ENCODE results near the gene ADGRA3. TPM values are rescaled to one million over a fixed set of nuclear protein-coding genes. Genes with fewer than 3 reads are reported as not detected.

ADGRA3 gene
- total RNA-seq, 6 experiments from 2014 or later: 25.0 to 146 (median 60.2) TPM

DNA sequence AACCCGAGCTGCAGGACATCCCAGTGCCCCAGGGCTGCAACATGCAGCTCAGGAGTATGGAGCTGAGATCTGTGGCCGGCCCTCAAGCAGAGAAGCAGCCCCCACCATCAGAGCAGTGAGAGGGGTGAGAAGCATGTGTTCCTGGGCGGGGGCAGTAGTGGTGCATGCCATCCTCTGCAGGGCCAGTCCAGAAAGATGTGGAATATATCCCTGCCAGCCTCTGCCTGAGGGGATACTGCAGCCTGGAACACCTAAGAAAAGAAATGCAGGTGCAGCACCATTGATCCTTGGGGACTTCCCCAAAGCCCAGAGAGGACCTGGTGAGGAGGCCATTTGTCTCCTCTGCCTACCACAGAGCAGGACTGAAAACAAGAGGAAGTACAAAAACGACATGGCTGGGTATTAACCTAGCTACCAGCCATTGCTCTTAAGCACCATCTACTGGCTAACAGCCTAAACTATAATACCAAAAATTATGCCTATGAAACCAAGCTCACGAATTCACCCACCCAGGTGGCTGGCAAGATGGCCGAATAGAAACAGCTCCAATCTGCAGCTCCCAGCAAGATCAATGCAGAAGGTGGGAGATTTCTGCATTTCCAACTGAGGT, 158.8 kb downstream of the ADGRA3 start:
- H3K4me1 ChIP-seq: no peaks in the 10 kb centered on the region
- WGBS (ENCODE audit: insufficient coverage, low coverage, low lambda C conversion rate, missing lambda C conversion rate): 50% methylated on average over 2 of the region's 6 CpGs
- H3K27ac ChIP-seq: no peak overlapping the region
- ATAC-seq (peak; percentile 44 to 77 (median 47)), DNase-seq (no peak)
- peak in 2 of 4 donors; percentile 26 for TF ChIP-seq CTCF (IDR thresholded peaks at IDR 0.05)
- TF ChIP-seq POLR2A (IDR thresholded peaks at IDR 0.05): no peak
- H3K9me3 ChIP-seq: no peaks in the 10 kb centered on the region
- intact Hi-C loops (cut with DNase I): no loop called here
- no peaks in the 10 kb centered on the region for H3K27me3 ChIP-seq
- no peak overlapping the region for H3K4me3 ChIP-seq
- no peaks in the 10 kb centered on the region for H3K36me3 ChIP-seq

GRCh38 chr4:22348410-22348809, 167.5 kb downstream of the ADGRA3 start:
- H3K36me3 ChIP-seq: no peaks in the 10 kb centered on the region
- ATAC-seq: no peak
- no peaks in the 10 kb centered on the region for H3K4me1 ChIP-seq
- DNase-seq: no peak
- 43% methylated on average over 3 of the region's 3 CpGs for WGBS (ENCODE audit: insufficient coverage, low coverage, low lambda C conversion rate, missing lambda C conversion rate)
- intact Hi-C loops (cut with DNase I): no loop called here
- H3K27me3 ChIP-seq: no peaks in the 10 kb centered on the region
- H3K4me3 ChIP-seq: no peak overlapping the region
- TF ChIP-seq POLR2A (IDR thresholded peaks at IDR 0.05) (no peak), CTCF (IDR thresholded peaks at IDR 0.05) (no peak)
- no peaks in the 10 kb centered on the region for H3K9me3 ChIP-seq
- no peak overlapping the region for H3K27ac ChIP-seq

DNA sequence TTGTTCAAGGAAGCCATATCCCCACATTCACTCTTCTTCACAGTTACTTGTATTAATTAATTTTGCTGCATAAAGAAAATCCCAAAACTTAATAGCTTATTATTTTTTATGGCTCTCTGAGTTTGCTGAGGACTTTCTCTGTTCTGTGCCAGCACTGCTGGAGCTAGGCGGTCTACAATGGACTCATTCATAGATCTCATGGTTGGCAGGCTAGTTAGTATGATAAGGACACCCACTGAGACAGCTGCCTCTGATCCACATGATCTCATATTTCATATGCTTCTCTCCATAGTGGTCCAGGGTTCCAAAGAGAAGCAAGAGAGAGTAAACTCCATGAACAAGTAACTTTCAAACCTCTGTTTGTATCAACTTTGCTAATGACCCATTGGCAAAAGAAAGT, 170.2 kb downstream of the ADGRA3 start:
- intact Hi-C loops (cut with DNase I): no loop called here
- H3K27ac ChIP-seq: no peak overlapping the region
- no peak for TF ChIP-seq POLR2A (IDR thresholded peaks at IDR 0.05)
- no peak for TF ChIP-seq CTCF (IDR thresholded peaks at IDR 0.05)
- no peak for DNase-seq
- ATAC-seq: no peak
- no peaks in the 10 kb centered on the region for H3K9me3 ChIP-seq
- H3K36me3 ChIP-seq: no peaks in the 10 kb centered on the region
- H3K4me3 ChIP-seq: no peak overlapping the region
- 100% methylated on average over 1 of the region's 1 CpG for WGBS (ENCODE audit: insufficient coverage, low coverage, low lambda C conversion rate, missing lambda C conversion rate)
- no peaks in the 10 kb centered on the region for H3K27me3 ChIP-seq
- H3K4me1 ChIP-seq: no peaks in the 10 kb centered on the region

GRCh38 chr4:22345055-22345454, 170.8 kb downstream of the ADGRA3 start:
- Histone ChIP-seq H3K27me3 (no peaks in the 10 kb centered on the region), H3K4me3 (no peak overlapping the region), H3K9me3 (no peaks in the 10 kb centered on the region), H3K27ac (no peak overlapping the region), H3K4me1 (no peaks in the 10 kb centered on the region), H3K36me3 (no peaks in the 10 kb centered on the region)
- intact Hi-C loops (cut with DNase I): no loop called here
- no peak for DNase-seq
- WGBS (ENCODE audit: insufficient coverage, low coverage, low lambda C conversion rate, missing lambda C conversion rate): 35% methylated on average over 1 of the region's 1 CpG
- ATAC-seq: no peak
- TF ChIP-seq POLR2A (IDR thresholded peaks at IDR 0.05) (no peak), CTCF (IDR thresholded peaks at IDR 0.05) (no peak)

DNA sequence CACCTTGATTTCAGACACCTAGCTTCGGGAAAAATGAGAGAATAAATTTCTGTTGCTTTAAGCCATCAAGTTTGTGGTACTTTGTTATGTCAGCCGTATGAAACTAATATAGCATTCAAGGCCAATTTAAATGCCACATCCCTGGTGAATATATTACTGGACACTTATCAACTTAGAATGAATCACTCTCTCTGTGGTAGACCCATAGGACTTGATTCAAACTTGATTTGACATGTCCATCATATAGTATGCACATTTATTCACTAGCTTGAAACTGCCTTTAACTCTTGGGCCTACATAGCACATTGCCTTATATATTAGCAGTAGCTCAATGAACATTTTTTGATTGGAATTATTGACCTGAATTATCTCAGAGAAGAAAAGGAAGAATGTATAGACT, 172.3 kb downstream of the ADGRA3 start:
- 78% methylated on average over 2 of the region's 2 CpGs for WGBS (ENCODE audit: insufficient coverage, low coverage, low lambda C conversion rate, missing lambda C conversion rate)
- intact Hi-C loops (cut with DNase I): no loop called here
- no peaks in the 10 kb centered on the region for H3K27me3 ChIP-seq
- no peaks in the 10 kb centered on the region for H3K4me1 ChIP-seq
- DNase-seq: no peak
- TF ChIP-seq POLR2A (IDR thresholded peaks at IDR 0.05) (no peak), CTCF (IDR thresholded peaks at IDR 0.05) (no peak)
- H3K9me3 ChIP-seq: no peaks in the 10 kb centered on the region
- H3K27ac ChIP-seq: no peak overlapping the region
- no peak for ATAC-seq
- H3K4me3 ChIP-seq: no peak overlapping the region
- no peaks in the 10 kb centered on the region for H3K36me3 ChIP-seq
